ENCODE results near the gene CAPN9.

GRCh38 chr1:230743899-230744298 lies 3.3 kb upstream of the CAPN9 start:
- TF ChIP-seq CTCF (IDR thresholded peaks at IDR 0.05) = no peak
- no peak for TF ChIP-seq EZH2 (IDR thresholded peaks at IDR 0.05)
- TF ChIP-seq EZH2phosphoT487 (IDR thresholded peaks at IDR 0.05) = no peak

All from neural progenitor cell (in vitro differentiated cells).